SK-N-SH (cell line): ENCODE data around the gene CACYBP. TPM values are rescaled to one million over a fixed set of nuclear protein-coding genes. Genes with fewer than 3 reads are reported as not detected.

Source experiments
- CTCF ChIA-PET: fragments of 300-600, 350-600 bp; formaldehyde crosslinking; extraction: SDS; loops from one replicate; lab custom pipeline; 2021; lab: Yijun Ruan, JAX
- POLR2A ChIA-PET: fragments of 350-600 bp; sonication (Branson Sonifier 250); formaldehyde crosslinking; extraction: SDS; loops from one replicate; lab custom pipeline; 2020; ENCODE audit warnings: antibody characterized with exemption, inconsistent platforms; lab: Yijun Ruan, JAX
- DNase-seq: peaks from one replicate; pipeline ENCODE4 v3.0.0; 2012
- H2AFZ ChIP-seq: fragments of 200-600 bp; sonication (generic); 2 replicates; pipeline ENCODE4 v1.8.1; 2016; ENCODE audit warnings: antibody characterized with exemption, mild to moderate bottlenecking, low read depth
- H3F3A ChIP-seq: fragments of 200-600 bp; sonication (generic); replicated peaks from 2 replicates; pipeline ENCODE3; 2016; ENCODE audit warnings: antibody characterized with exemption, mild to moderate bottlenecking; ENCODE audit not compliant: insufficient read depth
- H3K27ac ChIP-seq, 2 experiments: fragments of 200-500 bp in 1 of 2; fragments of 200-600 bp in 1 of 2; sonication (Bioruptor generic) in 1 of 2; sonication (generic), shearing (Covaris generic) in 1 of 2; 2 replicates each; pipeline versions ENCODE4 v1.5.1 to v1.6.1; 2014 to 2016; ENCODE audit warnings: low read depth in 2 of 2, inconsistent platforms in 1 of 2, low read length in 1 of 2, mild to moderate bottlenecking in 1 of 2, mixed read lengths in 1 of 2
- H3K27me3 ChIP-seq: fragments of 200-600 bp; sonication (generic), shearing (Covaris generic); 2 replicates; pipeline ENCODE4 v1.6.1; 2016; ENCODE audit warnings: mixed run types; ENCODE audit not compliant: insufficient read depth
- H3K36me3 ChIP-seq, 2 experiments: fragments of 200-500 bp in 1 of 2; fragments of 200-600 bp in 1 of 2; sonication (Bioruptor generic) in 1 of 2; sonication (generic) in 1 of 2; replicated peaks in 1 of 2; 2 replicates each; pipeline versions ENCODE3 to v1.5.1; 2014 to 2016; ENCODE audit warnings: low read length in 1 of 2, mild to moderate bottlenecking in 1 of 2; ENCODE audit not compliant: insufficient read depth in 2 of 2, control insufficient read depth in 1 of 2
- H3K4me1 ChIP-seq, 2 experiments: fragments of 200-500 bp in 1 of 2; fragments of 200-600 bp in 1 of 2; sonication (Bioruptor generic) in 1 of 2; sonication (generic), shearing (Covaris generic) in 1 of 2; 2 replicates each; pipeline versions ENCODE4 v1.5.1 to v1.6.1; 2014 to 2016; ENCODE audit warnings: low read depth in 1 of 2, low read length in 1 of 2, mixed run types in 1 of 2; ENCODE audit not compliant: insufficient read depth in 2 of 2, control insufficient read depth in 1 of 2
- H3K4me2 ChIP-seq: fragments of 200-600 bp; sonication (generic), shearing (Covaris generic); 2 replicates; pipeline ENCODE4 v1.6.1; 2017; ENCODE audit warnings: mixed run types
- H3K4me3 ChIP-seq, 2 experiments: fragments of 200-500 bp in 1 of 2; fragments of 200-600 bp in 1 of 2; sonication (Bioruptor generic) in 1 of 2; sonication (generic), shearing (Covaris generic) in 1 of 2; 2 replicates each; pipeline versions ENCODE4 v1.5.1 to v1.8.1; 2014 to 2016; ENCODE audit warnings: low read depth in 2 of 2, inconsistent platforms in 1 of 2, low read length in 1 of 2, mild to moderate bottlenecking in 1 of 2, mixed read lengths in 1 of 2, moderate library complexity in 1 of 2
- H3K79me2 ChIP-seq: fragments of 200-600 bp; sonication (generic); 2 replicates; pipeline ENCODE4 v1.8.1; 2017; ENCODE audit warnings: mild to moderate bottlenecking; ENCODE audit not compliant: insufficient read depth
- H3K9ac ChIP-seq: fragments of 200-600 bp; sonication (generic); 2 replicates; pipeline ENCODE4 v1.6.1; 2017; ENCODE audit warnings: mixed run types
- H3K9me2 ChIP-seq: fragments of 200-600 bp; sonication (generic); 2 replicates; pipeline ENCODE4 v1.6.1; 2017; ENCODE audit warnings: mixed run types
- H3K9me3 ChIP-seq: fragments of 200-600 bp; sonication (generic); 2 replicates; pipeline ENCODE4 v1.6.1; 2017; ENCODE audit warnings: mixed run types, mild to moderate bottlenecking, moderate library complexity
- H4K20me1 ChIP-seq: fragments of 200-600 bp; sonication (generic); 2 replicates; pipeline ENCODE4 v1.6.1; 2017; ENCODE audit warnings: mild to moderate bottlenecking, mixed run types; ENCODE audit not compliant: insufficient read depth
- CHD2 ChIP-seq: fragments of 150-350 bp; IDR thresholded peaks from 2 replicates; pipeline ENCODE4 v1.6.1; 2018; ENCODE audit warnings: low read length; ENCODE audit not compliant: partially characterized antibody
- EP300 ChIP-seq, 2 experiments: IDR thresholded peaks; 2 replicates each; pipeline versions ENCODE4 v1.4.0 to v1.6.1; 2012; ENCODE audit warnings: borderline replicate concordance in 1 of 2, low read depth in 1 of 2, low read length in 1 of 2
- FOSL2 ChIP-seq: IDR thresholded peaks from 2 replicates; pipeline ENCODE4 v1.4.0; 2012; ENCODE audit warnings: low read depth, mild to moderate bottlenecking, moderate library complexity, borderline replicate concordance
- IRF3 ChIP-seq: fragments of 150-350 bp; IDR thresholded peaks from 2 replicates; pipeline ENCODE4 v1.6.1; 2016; ENCODE audit warnings: mild to moderate bottlenecking, low read depth, low read length
- MXI1 ChIP-seq: IDR thresholded peaks from 2 replicates; pipeline ENCODE4 v1.6.1; 2012; ENCODE audit warnings: mild to moderate bottlenecking, low read depth, low read length, improper control_type of control experiment
- PBX3 ChIP-seq: IDR thresholded peaks from 2 replicates; pipeline ENCODE4; 2012
- POLR2AphosphoS5 ChIP-seq: IDR thresholded peaks from 2 replicates; pipeline ENCODE4 v1.6.1; 2012; ENCODE audit warnings: low read depth, low read length
- RAD21 ChIP-seq: IDR thresholded peaks from 2 replicates; pipeline ENCODE4 v1.6.1; 2012; ENCODE audit warnings: mild to moderate bottlenecking, low read length
- RCOR1 ChIP-seq: fragments of 150-350 bp; IDR thresholded peaks from 2 replicates; pipeline ENCODE4 v1.6.1; 2017; ENCODE audit warnings: antibody characterized with exemption, low read length
- RFX5 ChIP-seq: IDR thresholded peaks from 2 replicates; pipeline ENCODE4 v1.6.1; 2012; ENCODE audit warnings: mild to moderate bottlenecking, improper control_type of control experiment, low read length
- SMC3 ChIP-seq: IDR thresholded peaks from 2 replicates; pipeline ENCODE4 v1.6.1; 2012; ENCODE audit warnings: low read depth, low read length, improper control_type of control experiment
- WGBS: methylation state at CpG from one replicate; pipeline ENCODE4 v1.1.6; 2017; ENCODE audit warnings: low lambda C conversion rate; 5-methylcytosine and 5-hydroxymethylcytosine counted together
- polyA plus RNA-seq, 3 experiments: library from polyadenylated mRNA; depleted of rRNA; stranded (reverse); fragments of >200 nt; gene quantifications; 2 replicates each; pipeline ENCODE4 v1.2.3, GENCODE V29; 2012

The CACYBP gene
- polyA plus RNA-seq, 1 of the 3 experiments (the other 2 are of a cell fraction), result 56.2 TPM

GRCh38 chr1:174971902-174972301, 27.8 kb upstream of the CACYBP start (continued):
- no peak for TF ChIP-seq IRF3

GRCh38 chr1:174974711-174975119, 25.0 kb upstream of the CACYBP start:
- H3F3A ChIP-seq, result no peaks in the 10 kb centered on the region
- ChIA-PET POLR2A (interaction anchor here (0.8 to 1.3 kb wide), 2 partner anchors 15 to 25 kb away, joined by 3 to 4 read pairs; partner anchors contain the start of gene CACYBP), CTCF (interaction anchor here (0.7 to 1.8 kb wide), 6 partner anchors 9 to 231 kb away, joined by 3 to 8 read pairs (median 4); no protein-coding TSS in a partner anchor)
- no peak overlapping the region for H2AFZ ChIP-seq
- no peak overlapping the region for H3K9ac ChIP-seq
- peak; percentile 44 for DNase-seq
- H3K79me2 ChIP-seq, result no peaks in the 10 kb centered on the region
- no peak overlapping the region for H3K4me3 ChIP-seq
- H3K27ac ChIP-seq, result peak overlapping the region in 1 of 2 experiments; percentile 83; a peak in 2 of 4 replicates
- H3K9me2 ChIP-seq, result no peaks in the 10 kb centered on the region
- no peak for TF ChIP-seq PBX3
- peak; percentile 15 for TF ChIP-seq CHD2
- peak; percentile 49; the same call in 1 of the 2 replicates for TF ChIP-seq MXI1
- peak; percentile 16 for TF ChIP-seq RAD21
- TF ChIP-seq EP300 (IDR thresholded peaks at IDR 0.05; ENCODE audit: borderline replicate concordance in 1 of 2, low read depth in 1 of 2, low read length in 1 of 2), result peak in 1 of 2 experiments; percentile 76; a peak in 2 of 4 replicates
- no peak for TF ChIP-seq RFX5
- TF ChIP-seq RCOR1, result peak; percentile 62; the same call in 1 of the 2 replicates
- H3K27me3 ChIP-seq, result no peaks in the 10 kb centered on the region
- H3K9me3 ChIP-seq, result no peaks in the 10 kb centered on the region
- H4K20me1 ChIP-seq, result no peaks in the 10 kb centered on the region
- 78% methylated on average over 2 of the region's 2 CpGs for WGBS
- H3K36me3 ChIP-seq, result peaks cover 0 to 2% of the 10 kb centered on the region in 2 experiments
- H3K4me2 ChIP-seq, result no peak overlapping the region
- peaks cover 8 to 13% of the 10 kb centered on the region in 2 experiments; a peak in 2 of 4 replicates for H3K4me1 ChIP-seq

GRCh38 chr1:174975764-174976163, 24.0 kb upstream of the CACYBP start:
- no peaks in the 10 kb centered on the region for H3K9me3 ChIP-seq
- no peak for DNase-seq
- peak overlapping the region in 1 of 2 experiments; percentile 83; a peak in 2 of 4 replicates for H3K27ac ChIP-seq
- H3K27me3 ChIP-seq, result no peaks in the 10 kb centered on the region
- 89% methylated on average over 1 of the region's 1 CpG for WGBS
- H3K9me2 ChIP-seq, result no peaks in the 10 kb centered on the region
- H3K4me3 ChIP-seq, result no peak overlapping the region
- ChIA-PET POLR2A (no interaction called here), CTCF (interaction anchor here (0.6 to 1.8 kb wide), 6 partner anchors 70 to 713 kb away, joined by 3 to 8 read pairs (median 4); no protein-coding TSS in a partner anchor)
- no peaks in the 10 kb centered on the region for H4K20me1 ChIP-seq
- H3K4me1 ChIP-seq, result peaks cover 8 to 13% of the 10 kb centered on the region in 2 experiments; a peak in 2 of 4 replicates
- H3K36me3 ChIP-seq, result peaks cover 0 to 5% of the 10 kb centered on the region in 2 experiments
- H3K4me2 ChIP-seq, result no peak overlapping the region
- TF ChIP-seq FOSL2 (no peak), PBX3 (no peak), SMC3 (no peak), POLR2AphosphoS5 (no peak)
- H3K9ac ChIP-seq, result no peak overlapping the region
- H3F3A ChIP-seq, result no peaks in the 10 kb centered on the region
- H2AFZ ChIP-seq, result no peak overlapping the region
- H3K79me2 ChIP-seq, result no peaks in the 10 kb centered on the region
